Mucosa of descending colon (tissue), 3 donors: ENCODE measurements around the gene SLC10A7. TPM values are rescaled to one million over a fixed set of nuclear protein-coding genes. Genes with fewer than 3 reads are reported as not detected.

Experiments used
- ATAC-seq: fragments of 200-7000 bp; cut with Tn5 transposase; one replicate; pipeline ENCODE4 v1.9.1; 2020; ENCODE audit warnings: mild to moderate bottlenecking, moderate library complexity
- DNase-seq, 3 donors: peaks; one replicate each; pipeline ENCODE4 v3.0.0-alpha.2; 2020
- H3K36me3 ChIP-seq: fragments of 200-600 bp; one replicate; pipeline ENCODE4 v1.8.0; 2021; ENCODE audit warnings: low read depth, mild to moderate bottlenecking
- H3K4me1 ChIP-seq: fragments of 200-600 bp; one replicate; pipeline ENCODE4 v1.8.0; 2021; ENCODE audit warnings: low read depth, mild to moderate bottlenecking
- H3K4me3 ChIP-seq: fragments of 200-600 bp; one replicate; pipeline ENCODE4 v1.8.0; 2021; ENCODE audit warnings: mild to moderate bottlenecking
- H3K9me3 ChIP-seq: fragments of 200-600 bp; one replicate; pipeline ENCODE4 v1.8.0; 2021; ENCODE audit warnings: mild to moderate bottlenecking
- intact Hi-C, 2 donors: fragments of 100-400 bp; cut with DNase I in 1 of 2; cut with micrococcal nuclease in 1 of 2; formaldehyde crosslinking; loops; one replicate each; pipeline versions ENCODE4 v1.11.0 to v1.11.1; 2022; cut with DNase I, micrococcal nuclease
- total RNA-seq, 3 donors: library from RNA; stranded (reverse); fragmentation: NEBNext Ultra II Directional in 2 of 3; extraction: Animal tissue kit (Norgen Biotek cat#: 25700) in 2 of 3; gene quantifications; one replicate each; pipeline versions ENCODE4 v1.2.1 to v1.2.4, GENCODE V29; 2021 to 2023
- TF ChIP-seq, protein P1 (sequence below): fragments of 200-600 bp; IDR thresholded peaks from one replicate; pipeline ENCODE4 v1.8.0; 2022; ENCODE audit warnings: antibody characterized with exemption, mild to moderate bottlenecking
- donor health status: DM: no; HTN: no; CAD: no; lungs with moderate emphysema.
- donor health status: DM: no; HTN: no; CAD: no.
- donor health status: DM: no; HTN: yes; CAD: no.

Gene SLC10A7
- total RNA-seq, 3 donors from 2014 or later = 10.8 to 18.4 (median 18.1) TPM

DNA sequence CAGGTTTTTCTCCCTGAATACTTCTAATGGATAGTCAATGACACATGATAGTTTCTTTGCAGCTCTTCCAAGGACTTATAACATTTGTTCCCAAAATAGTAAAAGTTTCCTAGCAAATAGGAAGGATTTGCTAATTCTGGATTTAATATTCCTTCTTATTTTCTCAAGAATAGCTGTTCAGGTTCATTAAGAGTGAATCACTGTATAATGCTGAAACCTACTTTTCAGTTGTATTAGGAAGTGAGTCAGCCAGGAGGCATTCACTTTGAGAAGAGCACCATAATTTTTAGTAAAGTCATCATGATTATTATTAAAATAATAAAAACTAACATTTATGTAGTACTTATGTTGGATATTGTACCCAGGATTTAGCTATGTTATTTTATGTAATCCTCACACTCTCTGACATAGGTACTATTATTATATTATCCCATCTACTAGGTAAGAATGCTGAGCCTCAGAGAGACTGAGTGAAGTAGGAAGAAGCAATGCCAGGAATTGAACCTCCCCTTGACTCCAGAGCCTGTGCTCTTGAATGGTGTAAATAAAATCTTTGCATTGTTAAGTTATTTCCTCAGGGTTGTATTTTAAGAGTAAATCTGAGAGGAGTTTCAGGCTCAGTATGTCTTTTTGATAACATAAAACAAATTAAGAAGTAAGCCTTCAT, 192.6 kb downstream of the SLC10A7 start:
- intact Hi-C loops = no loop called here
- Histone ChIP-seq H3K4me1 (no peaks in the 10 kb centered on the region), H3K9me3 (no peaks in the 10 kb centered on the region), H3K4me3 (no peak overlapping the region), H3K36me3 (no peaks in the 10 kb centered on the region)
- TF ChIP-seq, protein P1, sequence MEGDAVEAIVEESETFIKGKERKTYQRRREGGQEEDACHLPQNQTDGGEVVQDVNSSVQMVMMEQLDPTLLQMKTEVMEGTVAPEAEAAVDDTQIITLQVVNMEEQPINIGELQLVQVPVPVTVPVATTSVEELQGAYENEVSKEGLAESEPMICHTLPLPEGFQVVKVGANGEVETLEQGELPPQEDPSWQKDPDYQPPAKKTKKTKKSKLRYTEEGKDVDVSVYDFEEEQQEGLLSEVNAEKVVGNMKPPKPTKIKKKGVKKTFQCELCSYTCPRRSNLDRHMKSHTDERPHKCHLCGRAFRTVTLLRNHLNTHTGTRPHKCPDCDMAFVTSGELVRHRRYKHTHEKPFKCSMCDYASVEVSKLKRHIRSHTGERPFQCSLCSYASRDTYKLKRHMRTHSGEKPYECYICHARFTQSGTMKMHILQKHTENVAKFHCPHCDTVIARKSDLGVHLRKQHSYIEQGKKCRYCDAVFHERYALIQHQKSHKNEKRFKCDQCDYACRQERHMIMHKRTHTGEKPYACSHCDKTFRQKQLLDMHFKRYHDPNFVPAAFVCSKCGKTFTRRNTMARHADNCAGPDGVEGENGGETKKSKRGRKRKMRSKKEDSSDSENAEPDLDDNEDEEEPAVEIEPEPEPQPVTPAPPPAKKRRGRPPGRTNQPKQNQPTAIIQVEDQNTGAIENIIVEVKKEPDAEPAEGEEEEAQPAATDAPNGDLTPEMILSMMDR = no peak
- DNase-seq (no peak), ATAC-seq (no peak)

DNA sequence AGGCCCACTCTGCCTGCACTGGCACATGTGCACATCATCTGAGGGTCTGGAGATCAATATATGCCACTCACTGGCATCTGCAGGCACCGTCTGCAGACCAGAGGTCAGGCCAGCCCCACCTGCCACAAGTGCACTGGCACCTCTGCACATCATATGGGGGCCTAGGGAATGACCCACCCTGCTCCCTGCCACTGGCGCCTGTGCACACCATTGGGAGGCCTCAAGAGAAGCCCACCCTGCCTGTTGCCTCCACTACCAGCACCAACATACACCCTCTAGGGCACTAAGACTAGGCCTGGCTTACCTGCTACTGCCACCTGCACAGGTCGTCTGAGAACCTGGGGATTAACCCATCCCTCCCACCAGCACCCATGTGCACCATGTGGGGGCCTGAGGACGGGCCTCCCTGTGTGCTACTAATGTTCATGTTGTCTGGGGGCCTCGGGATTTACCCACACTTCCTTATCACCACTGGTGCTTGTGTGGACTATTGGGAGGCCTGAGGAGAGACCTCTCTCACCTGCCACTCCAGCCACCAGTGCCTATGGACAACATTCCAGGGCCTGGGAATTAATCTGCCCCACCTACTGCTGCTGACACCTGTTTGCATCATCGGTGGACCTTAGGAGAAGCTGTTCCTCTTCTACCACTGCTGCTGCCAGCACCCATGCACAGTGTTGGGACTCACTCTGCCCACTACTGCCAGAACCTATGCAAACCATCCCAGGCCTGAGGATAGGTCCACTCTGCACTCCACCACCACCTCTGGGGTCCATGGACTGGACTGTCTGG, 193.7 kb downstream of the SLC10A7 start:
- intact Hi-C loops = no loop called here
- no peak overlapping the region for H3K4me3 ChIP-seq
- DNase-seq (peak in 1 of 3 donors; percentile 34), ATAC-seq (no peak)
- TF ChIP-seq, protein P1 = no peak
- H3K9me3 ChIP-seq = no peaks in the 10 kb centered on the region
- H3K4me1 ChIP-seq = no peaks in the 10 kb centered on the region
- H3K36me3 ChIP-seq = no peaks in the 10 kb centered on the region

DNA sequence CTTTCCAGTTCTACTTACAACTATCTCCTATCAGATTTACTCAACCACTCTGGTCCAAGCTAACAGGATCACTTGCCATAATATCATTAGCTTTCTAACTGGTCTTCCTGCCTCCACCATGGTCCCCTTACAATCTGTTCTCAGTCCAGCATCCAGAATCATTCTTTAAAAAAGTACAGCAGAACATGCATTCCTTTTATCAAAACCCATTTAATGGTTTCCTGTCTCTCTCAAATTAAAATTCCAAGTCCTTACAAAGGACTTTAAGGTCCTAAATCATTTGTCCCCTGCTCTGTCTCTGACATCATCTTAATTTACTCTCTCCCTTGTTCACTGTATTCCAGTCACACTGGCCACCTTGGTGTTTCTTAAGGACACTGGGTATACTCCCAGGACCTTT, 202.8 kb downstream of the SLC10A7 start:
- Histone ChIP-seq H3K4me1 (no peaks in the 10 kb centered on the region), H3K9me3 (no peaks in the 10 kb centered on the region), H3K4me3 (no peak overlapping the region), H3K36me3 (no peaks in the 10 kb centered on the region)
- intact Hi-C loops = no loop called here
- DNase-seq = no peak
- TF ChIP-seq, protein P1 = no peak
- ATAC-seq = no peak

DNA sequence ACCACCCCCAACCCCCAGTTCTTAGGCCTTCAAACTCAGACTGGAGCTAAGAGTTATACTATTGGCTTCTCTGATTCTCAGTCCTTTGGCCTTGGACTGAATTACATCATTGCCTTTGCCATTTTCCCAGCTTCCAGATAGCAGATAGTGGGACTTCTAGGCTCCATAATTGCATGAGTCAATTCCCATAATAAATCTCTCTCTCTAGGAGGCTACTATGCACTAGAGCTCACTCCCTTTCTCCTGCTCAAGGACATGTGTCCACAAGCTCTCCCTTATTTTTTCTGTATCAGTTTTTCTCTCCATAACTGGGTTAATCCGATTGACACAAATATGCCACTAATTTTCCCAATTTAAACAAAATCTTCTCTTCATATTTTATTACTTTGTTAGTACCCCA, 204.0 kb downstream of the SLC10A7 start:
- no peaks in the 10 kb centered on the region for H3K4me1 ChIP-seq
- no peak overlapping the region for H3K4me3 ChIP-seq
- no peak for DNase-seq
- intact Hi-C loops = no loop called here
- no peaks in the 10 kb centered on the region for H3K36me3 ChIP-seq
- no peak for ATAC-seq
- TF ChIP-seq, protein P1 = no peak
- H3K9me3 ChIP-seq = no peaks in the 10 kb centered on the region

DNA sequence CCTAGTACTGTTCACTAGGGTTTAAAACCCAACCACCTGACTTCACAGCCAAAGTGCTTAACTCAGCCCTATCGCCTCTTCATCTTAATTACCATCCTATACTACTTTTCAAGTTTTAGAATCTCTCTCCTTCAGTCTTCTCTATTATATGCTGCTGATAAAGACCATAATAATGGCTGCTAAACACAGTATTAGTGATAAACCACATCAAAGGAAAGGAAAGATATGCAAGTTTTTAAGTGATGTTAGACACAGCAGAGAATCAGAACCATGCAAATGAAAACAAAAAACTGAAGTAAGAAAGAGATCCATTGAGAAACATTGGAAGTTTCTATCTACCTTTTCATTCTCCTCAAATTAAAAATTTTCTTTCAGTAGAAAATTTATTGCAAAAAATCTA, 206.6 kb downstream of the SLC10A7 start:
- H3K36me3 ChIP-seq = no peaks in the 10 kb centered on the region
- intact Hi-C loops = no loop called here
- no peak for ATAC-seq
- no peak for DNase-seq
- H3K4me1 ChIP-seq = no peaks in the 10 kb centered on the region
- H3K4me3 ChIP-seq = no peak overlapping the region
- no peaks in the 10 kb centered on the region for H3K9me3 ChIP-seq
- TF ChIP-seq, protein P1 = no peak
